Non-pigmented ciliary epithelial cell (primary cell): Measurements from ENCODE around the gene PRSS8.

Experiments
- DNase-seq: peaks from one replicate; pipeline ENCODE4 v3.0.0-alpha.2; 2010; ENCODE audit warnings: low read depth

Gene PRSS8

DNA sequence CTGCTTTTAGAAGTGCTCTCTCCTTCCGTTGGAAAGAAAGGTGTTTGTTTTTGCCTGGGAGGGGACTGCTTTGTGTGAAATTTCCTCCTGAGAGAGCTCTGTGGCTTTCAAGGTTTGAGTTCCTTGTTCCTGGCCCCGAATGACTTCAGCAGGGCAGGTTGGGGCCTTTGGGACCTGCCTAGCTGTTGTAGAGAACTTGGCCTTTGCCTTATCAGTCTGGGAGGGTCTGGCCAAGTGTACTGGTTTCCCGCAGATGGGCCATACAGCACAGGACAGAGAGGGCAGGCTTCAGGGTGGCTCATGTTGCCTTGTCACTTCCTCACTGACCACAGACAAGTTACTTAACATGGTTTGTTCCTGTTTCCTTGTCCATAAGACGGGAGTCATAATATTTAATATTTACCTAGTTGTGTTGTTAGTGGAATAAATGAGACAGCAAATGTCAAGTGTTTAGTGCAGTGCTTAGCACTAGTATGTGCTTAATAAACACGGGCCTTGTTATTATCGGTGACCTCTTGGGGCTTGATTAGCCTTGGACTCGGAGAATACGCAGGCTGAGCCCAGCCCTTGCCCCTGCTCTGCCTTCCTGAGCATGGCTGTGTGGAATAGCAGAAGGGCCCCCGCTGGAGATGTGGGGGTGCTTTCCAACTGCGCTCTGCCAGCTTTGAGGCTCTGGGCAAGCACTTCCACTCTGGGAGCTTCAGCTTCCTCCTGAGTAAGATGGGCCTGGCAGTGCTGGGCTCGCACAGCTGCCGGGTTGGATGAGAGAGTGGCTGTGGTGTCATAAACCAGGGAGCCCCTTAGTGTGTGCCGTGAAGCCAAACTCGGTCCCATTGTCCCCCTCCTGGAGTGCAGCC, 6.6 kb downstream of the PRSS8 start:
- no peak for DNase-seq

- no peak for DNase-seq
Measured at GRCh38 chr16:31127182-31127581, 8.3 kb downstream of the PRSS8 start.

DNA sequence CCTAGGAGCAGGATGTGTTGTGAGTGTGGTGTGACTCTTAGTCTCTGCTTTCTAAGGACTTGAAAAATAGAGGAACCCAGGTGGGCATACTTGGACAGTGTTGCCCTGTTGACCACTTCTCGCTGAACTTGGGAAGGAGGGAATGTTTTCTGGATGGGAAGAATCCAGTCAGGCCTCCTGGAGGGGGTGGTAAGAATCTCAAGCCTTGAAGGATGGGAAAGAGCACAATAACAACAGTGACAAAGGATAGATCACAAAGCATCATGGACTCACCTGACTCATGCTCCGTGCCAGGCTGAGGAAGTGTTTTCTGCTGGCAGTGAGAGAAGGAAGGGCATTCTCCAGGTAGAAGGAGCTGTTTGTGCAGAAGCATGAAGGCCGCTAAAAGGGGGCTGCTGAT, 9.7 kb downstream of the PRSS8 start:
- no peak for DNase-seq

GRCh38 chr16:31120129-31120528, 15.4 kb downstream of the PRSS8 start:
- no peak for DNase-seq

- peak; percentile 55 for DNase-seq
Measured at GRCh38 chr16:31118223-31119155, 17.0 kb downstream of the PRSS8 start.

- DNase-seq = peak; percentile 91
Measured at GRCh38 chr16:31117384-31118222, 17.9 kb downstream of the PRSS8 start, which contains the start of gene KAT8. Gene KAT8 (plus strand): TSS chr16:31117664. CDS start chr16:31117682, 18 bp downstream.

DNA sequence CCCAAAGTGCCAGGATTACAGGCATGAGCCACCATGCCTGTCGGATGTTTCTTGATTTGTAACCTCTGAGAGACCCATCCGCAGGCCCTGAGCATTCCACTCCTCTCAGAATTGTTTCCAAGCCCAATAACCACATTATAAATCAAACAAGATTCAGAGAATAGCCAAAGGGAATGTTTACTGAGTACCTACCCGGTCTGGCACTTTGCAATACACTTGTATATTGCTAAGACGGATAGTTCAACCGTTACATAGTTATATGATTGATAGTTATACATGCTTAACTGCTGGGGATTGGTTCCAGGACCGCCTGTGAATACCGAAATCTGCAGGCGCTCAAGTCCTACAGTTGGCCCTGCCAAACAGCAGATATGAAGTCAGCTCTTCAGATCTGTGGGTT, 21.1 kb downstream of the PRSS8 start:
- DNase-seq = no peak

GRCh38 chr16:31113121-31114120, 22.1 kb downstream of the PRSS8 start:
- DNase-seq = no peak

GRCh38 chr16:31112711-31113110, 22.8 kb downstream of the PRSS8 start:
- no peak for DNase-seq

DNA sequence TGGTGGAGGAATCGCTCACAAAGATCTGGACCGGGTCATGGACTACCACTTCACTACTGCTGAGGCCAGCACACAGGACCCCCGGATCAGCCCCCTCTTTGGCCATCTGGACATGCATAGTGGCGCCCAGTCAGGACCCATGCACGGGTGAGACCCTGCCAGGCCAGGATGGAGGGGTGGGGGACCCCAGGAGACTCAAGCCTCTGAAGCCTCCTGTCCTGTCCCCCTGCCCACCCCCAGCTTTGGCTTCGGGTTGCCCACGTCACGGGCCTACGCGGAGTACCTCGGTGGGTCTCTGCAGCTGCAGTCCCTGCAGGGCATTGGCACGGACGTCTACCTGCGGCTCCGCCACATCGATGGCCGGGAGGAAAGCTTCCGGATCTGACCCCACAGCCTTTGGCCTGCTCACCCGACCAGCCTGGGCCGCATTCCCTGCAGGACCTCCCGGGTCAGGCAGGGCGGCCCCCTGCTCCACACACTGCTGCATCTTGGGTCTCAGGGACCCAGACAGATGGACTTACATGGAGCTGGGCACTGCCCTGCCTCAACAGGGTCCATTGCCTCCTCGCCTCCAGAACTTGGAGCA, 23.6 kb downstream of the PRSS8 start:
- DNase-seq = no peak

DNA sequence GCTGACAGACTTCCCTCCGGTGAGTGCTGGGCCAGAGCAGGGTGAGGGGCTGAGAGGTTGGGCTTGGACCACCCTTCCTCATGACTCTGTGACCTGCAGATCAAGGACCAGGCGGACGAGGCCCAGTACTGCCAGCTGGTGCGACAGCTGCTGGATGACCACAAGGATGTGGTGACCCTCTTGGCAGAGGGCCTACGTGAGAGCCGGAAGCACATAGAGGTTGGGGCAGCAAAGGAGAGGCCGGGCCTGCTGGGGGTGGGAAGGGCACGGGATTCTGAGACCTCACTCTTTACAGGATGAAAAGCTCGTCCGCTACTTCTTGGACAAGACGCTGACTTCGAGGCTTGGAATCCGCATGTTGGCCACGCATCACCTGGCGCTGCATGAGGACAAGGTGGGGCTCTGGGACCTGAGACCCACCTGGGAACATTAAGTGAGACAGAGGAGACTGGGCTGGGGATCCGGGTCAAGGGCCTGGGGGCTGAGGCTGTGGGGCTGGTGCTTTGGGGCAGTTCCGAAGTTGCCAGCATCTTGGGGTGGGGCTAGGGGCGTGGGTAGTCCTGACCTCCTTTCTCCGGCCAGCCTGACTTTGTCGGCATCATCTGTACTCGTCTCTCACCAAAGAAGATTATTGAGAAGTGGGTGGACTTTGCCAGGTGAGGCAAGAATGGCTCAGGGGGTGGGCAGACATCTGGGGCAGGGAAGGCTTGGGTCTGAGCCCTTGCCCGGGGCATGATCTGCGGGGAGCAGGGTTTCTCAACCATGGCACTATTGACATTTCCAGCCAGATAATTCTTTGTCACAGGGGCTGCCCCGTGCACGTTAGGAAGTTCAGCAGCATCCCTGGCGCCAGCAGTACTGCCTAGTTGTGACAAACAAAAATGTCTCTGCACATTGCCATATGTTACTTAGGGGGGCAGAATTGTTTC, 25.2 kb downstream of the PRSS8 start:
- DNase-seq = no peak

- no peak for DNase-seq
Measured at GRCh38 chr16:31109622-31110021, 25.9 kb downstream of the PRSS8 start.

GRCh38 chr16:31108794-31109558, 26.6 kb downstream of the PRSS8 start:
- DNase-seq = no peak

DNA sequence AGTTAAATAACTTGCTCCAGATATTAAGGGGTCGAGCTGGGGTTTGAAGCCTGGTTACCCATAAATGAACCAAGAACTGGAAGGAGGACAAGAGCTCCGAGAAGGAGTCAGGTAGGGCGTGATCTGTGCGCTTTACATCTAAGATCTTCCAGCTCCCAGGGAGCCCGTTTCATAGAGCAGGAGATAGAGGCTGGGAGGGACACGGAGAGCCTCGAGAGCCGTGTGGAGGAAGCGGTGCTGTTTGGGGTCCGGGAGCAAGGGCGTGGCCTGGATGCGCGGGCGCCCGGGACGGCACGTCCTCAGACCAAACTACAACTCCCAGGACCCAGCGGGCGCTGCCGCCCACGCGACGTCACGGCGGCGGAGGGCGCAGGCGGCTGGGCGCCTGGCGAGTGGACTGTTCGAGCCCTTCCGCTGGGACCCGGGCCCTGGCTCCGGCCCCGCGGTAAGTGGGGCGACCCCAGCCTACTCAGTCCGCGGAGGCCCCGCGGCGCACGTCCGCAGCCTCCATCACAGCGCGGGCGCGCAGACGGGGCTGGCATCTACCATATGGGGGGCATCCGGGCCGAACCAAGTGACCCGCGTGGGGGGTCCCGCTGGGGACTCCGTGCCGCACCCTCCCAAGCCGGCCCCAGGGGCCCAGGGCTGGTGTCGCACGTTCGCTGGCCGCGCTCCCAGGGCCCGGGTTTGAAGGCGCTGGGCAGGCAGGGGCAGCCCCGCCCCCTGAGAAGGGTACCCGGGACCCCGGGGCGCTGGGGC, 27.3 kb downstream of the PRSS8 start, which contains the start of gene BCKDK:
Gene BCKDK, plus strand, starts transcription at position 352 of the 759 bp plus-strand sequence. CDS start 838 bp downstream, outside the sequence.
- DNase-seq = no peak

DNA sequence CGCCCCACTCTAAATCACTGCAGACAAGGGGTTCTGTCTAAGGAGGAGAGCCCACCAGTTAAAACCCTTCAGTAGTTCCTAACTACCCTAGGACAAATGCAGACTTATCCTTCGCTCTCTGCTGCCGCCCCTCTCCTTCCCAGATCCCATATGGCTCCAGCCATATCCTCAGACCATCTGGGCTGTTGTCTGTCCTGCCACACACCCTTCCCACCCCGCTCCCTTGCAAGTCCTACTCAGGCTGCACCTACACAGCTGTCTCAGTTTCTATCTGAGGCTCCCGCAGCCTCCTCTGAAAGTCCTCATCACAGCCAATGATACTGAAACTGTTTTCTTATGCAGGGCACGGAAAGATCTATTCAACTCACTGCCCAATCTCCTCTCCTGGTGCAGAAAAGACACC, 28.1 kb downstream of the PRSS8 start:
- DNase-seq = no peak

GRCh38 chr16:31106509-31107464, 28.7 kb downstream of the PRSS8 start:
- DNase-seq = no peak
